RWPE2 (cell line): ENCODE data around the gene MGST1.
"Not testable (repeated sequence)": the region's sequence is repeated elsewhere in the genome, so short reads cannot be mapped to it uniquely, and the experiment has no call there.

Experiments used
- ATAC-seq: fragments of 200-7000 bp; cut with Tn5 transposase; 3 replicates; pipeline ENCODE4 v1.9.1; 2021; ENCODE audit warnings: low read depth
- DNase-seq: peaks from one replicate; pipeline ENCODE4 v3.0.0-alpha.2; 2020; ENCODE audit warnings: low spot score
- H3K27ac ChIP-seq: fragments of 450-650 bp; 2 replicates; pipeline ENCODE4 v1.5.1; 2017; ENCODE audit warnings: mild to moderate bottlenecking; ENCODE audit not compliant: poor library complexity, severe bottlenecking
- H3K27me3 ChIP-seq: fragments of 250-450 bp; sonication (Bioruptor Pico); 2 replicates; pipeline ENCODE4 v1.5.1; 2021; ENCODE audit warnings: mild to moderate bottlenecking, moderate library complexity; ENCODE audit not compliant: insufficient read depth, poor library complexity, severe bottlenecking
- H3K36me3 ChIP-seq: fragments of 250-450 bp; sonication (Bioruptor Pico); 2 replicates; pipeline ENCODE4 v1.5.1; 2020; ENCODE audit warnings: low read depth, mild to moderate bottlenecking, moderate library complexity
- H3K4me1 ChIP-seq: fragments of 250-450 bp; sonication (Bioruptor Pico); 2 replicates; pipeline ENCODE4 v1.5.1; 2021; ENCODE audit warnings: mild to moderate bottlenecking, moderate library complexity; ENCODE audit not compliant: insufficient read depth, poor library complexity, severe bottlenecking
- H3K4me3 ChIP-seq: fragments of 250-450 bp; sonication (Bioruptor Pico); 2 replicates; pipeline ENCODE4 v1.5.1; 2021; ENCODE audit warnings: mild to moderate bottlenecking, moderate library complexity; ENCODE audit not compliant: severe bottlenecking
- H3K9me3 ChIP-seq: fragments of 250-450 bp; sonication (Bioruptor Pico); 2 replicates; pipeline ENCODE4 v1.5.1; 2021; ENCODE audit warnings: mild to moderate bottlenecking, moderate library complexity; ENCODE audit not compliant: severe bottlenecking
- CTCF ChIP-seq: fragments of 450-650 bp; IDR thresholded peaks from one replicate; pipeline ENCODE4 v1.5.1; 2017; ENCODE audit warnings: mild to moderate bottlenecking, moderate library complexity; ENCODE audit not compliant: poor library complexity, severe bottlenecking

The MGST1 gene

GRCh38 chr12:16389594-16389993, 42.1 kb downstream of the MGST1 start:
- H3K27me3 ChIP-seq: no peaks in the 10 kb centered on the region
- no peak for TF ChIP-seq CTCF
- no peak overlapping the region for H3K4me3 ChIP-seq
- no peak overlapping the region for H3K27ac ChIP-seq
- H3K36me3 ChIP-seq: no peaks in the 10 kb centered on the region
- DNase-seq (no peak), ATAC-seq (peak; percentile 53; the same call in 2 of the 3 replicates)
- H3K4me1 ChIP-seq: no peaks in the 10 kb centered on the region
- no peaks in the 10 kb centered on the region for H3K9me3 ChIP-seq

- Histone ChIP-seq H3K27ac (no peak overlapping the region), H3K9me3 (no peaks in the 10 kb centered on the region), H3K27me3 (no peaks in the 10 kb centered on the region), H3K4me1 (no peaks in the 10 kb centered on the region), H3K36me3 (no peaks in the 10 kb centered on the region), H3K4me3 (no peak overlapping the region)
- no peak for TF ChIP-seq CTCF
- ATAC-seq (no peak), DNase-seq (no peak)
Measured at GRCh38 chr12:16392846-16393535, 45.5 kb downstream of the MGST1 start.

GRCh38 chr12:16399101-16399500, 51.7 kb downstream of the MGST1 start:
- no peaks in the 10 kb centered on the region for H3K36me3 ChIP-seq
- no peak overlapping the region for H3K27ac ChIP-seq
- TF ChIP-seq CTCF: no peak
- H3K9me3 ChIP-seq: no peaks in the 10 kb centered on the region
- DNase-seq (no peak), ATAC-seq (no peak)
- H3K27me3 ChIP-seq: no peaks in the 10 kb centered on the region
- no peak overlapping the region for H3K4me3 ChIP-seq
- H3K4me1 ChIP-seq: no peaks in the 10 kb centered on the region

GRCh38 chr12:16401835-16402234, 54.4 kb downstream of the MGST1 start:
- H3K4me3 ChIP-seq, H3K27ac ChIP-seq, H3K9me3 ChIP-seq, H3K4me1 ChIP-seq, DNase-seq, H3K36me3 ChIP-seq, H3K27me3 ChIP-seq, ATAC-seq: not testable (repeated sequence)

GRCh38 chr12:16407346-16407745, 59.9 kb downstream of the MGST1 start:
- Histone ChIP-seq H3K9me3 (no peaks in the 10 kb centered on the region), H3K4me1 (no peaks in the 10 kb centered on the region), H3K36me3 (no peaks in the 10 kb centered on the region), H3K27ac (no peak overlapping the region), H3K27me3 (no peaks in the 10 kb centered on the region), H3K4me3 (no peak overlapping the region)
- no peak for TF ChIP-seq CTCF
- ATAC-seq: no peak
- no peak for DNase-seq
